Measurements from ENCODE around the gene CLOCK.

DNA sequence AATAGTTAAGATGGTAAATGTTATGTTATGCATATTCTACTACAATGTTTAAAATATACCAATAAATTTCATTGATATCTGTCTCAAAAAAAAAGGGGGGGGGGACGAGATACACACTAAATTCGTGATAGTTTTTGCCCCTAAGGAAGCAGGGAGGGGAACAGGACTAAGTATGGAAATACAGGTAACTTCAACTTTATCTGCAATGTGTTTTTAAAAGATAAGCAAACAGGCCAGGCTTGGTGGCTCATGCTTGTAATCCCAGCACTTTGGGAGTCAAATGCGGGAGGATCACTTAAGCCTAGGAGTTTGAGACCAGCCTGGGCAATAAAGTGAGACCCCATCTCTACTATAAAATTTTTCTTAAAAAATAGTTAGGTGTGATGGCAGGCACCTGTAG lies 13.4 kb upstream of the CLOCK start:
- TF ChIP-seq, protein P1, sequence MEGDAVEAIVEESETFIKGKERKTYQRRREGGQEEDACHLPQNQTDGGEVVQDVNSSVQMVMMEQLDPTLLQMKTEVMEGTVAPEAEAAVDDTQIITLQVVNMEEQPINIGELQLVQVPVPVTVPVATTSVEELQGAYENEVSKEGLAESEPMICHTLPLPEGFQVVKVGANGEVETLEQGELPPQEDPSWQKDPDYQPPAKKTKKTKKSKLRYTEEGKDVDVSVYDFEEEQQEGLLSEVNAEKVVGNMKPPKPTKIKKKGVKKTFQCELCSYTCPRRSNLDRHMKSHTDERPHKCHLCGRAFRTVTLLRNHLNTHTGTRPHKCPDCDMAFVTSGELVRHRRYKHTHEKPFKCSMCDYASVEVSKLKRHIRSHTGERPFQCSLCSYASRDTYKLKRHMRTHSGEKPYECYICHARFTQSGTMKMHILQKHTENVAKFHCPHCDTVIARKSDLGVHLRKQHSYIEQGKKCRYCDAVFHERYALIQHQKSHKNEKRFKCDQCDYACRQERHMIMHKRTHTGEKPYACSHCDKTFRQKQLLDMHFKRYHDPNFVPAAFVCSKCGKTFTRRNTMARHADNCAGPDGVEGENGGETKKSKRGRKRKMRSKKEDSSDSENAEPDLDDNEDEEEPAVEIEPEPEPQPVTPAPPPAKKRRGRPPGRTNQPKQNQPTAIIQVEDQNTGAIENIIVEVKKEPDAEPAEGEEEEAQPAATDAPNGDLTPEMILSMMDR (IDR thresholded peaks at IDR 0.05) = no peak
- TF ChIP-seq EP300 (IDR thresholded peaks at IDR 0.05; ENCODE audit: borderline replicate concordance in 1 of 2, low read depth in 1 of 2, low read length in 1 of 2) (no peak), ELF1 (IDR thresholded peaks at IDR 0.05) (no peak), TAF1 (IDR thresholded peaks at IDR 0.05; ENCODE audit: borderline replicate concordance, low read depth, low read length) (no peak), FOXM1 (IDR thresholded peaks at IDR 0.05; ENCODE audit: low read depth) (no peak), EZH2phosphoT487 (IDR thresholded peaks at IDR 0.05; ENCODE audit: borderline replicate concordance, low read depth) (no peak), GABPA (IDR thresholded peaks at IDR 0.05; ENCODE audit: low read depth) (no peak), CHD2 (IDR thresholded peaks at IDR 0.05; ENCODE audit: low read length, partially characterized antibody) (no peak), POLR2AphosphoS5 (IDR thresholded peaks at IDR 0.05; ENCODE audit: low read depth, low read length) (no peak)
- TF ChIP-seq, protein P2, sequence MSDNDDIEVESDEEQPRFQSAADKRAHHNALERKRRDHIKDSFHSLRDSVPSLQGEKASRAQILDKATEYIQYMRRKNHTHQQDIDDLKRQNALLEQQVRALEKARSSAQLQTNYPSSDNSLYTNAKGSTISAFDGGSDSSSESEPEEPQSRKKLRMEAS (IDR thresholded peaks at IDR 0.05; ENCODE audit: low read depth) = no peak
- TF ChIP-seq, protein P3, sequence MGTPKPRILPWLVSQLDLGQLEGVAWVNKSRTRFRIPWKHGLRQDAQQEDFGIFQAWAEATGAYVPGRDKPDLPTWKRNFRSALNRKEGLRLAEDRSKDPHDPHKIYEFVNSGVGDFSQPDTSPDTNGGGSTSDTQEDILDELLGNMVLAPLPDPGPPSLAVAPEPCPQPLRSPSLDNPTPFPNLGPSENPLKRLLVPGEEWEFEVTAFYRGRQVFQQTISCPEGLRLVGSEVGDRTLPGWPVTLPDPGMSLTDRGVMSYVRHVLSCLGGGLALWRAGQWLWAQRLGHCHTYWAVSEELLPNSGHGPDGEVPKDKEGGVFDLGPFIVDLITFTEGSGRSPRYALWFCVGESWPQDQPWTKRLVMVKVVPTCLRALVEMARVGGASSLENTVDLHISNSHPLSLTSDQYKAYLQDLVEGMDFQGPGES (IDR thresholded peaks at IDR 0.05; ENCODE audit: low read depth, low read length) = no peak
- TF ChIP-seq, protein P4, sequence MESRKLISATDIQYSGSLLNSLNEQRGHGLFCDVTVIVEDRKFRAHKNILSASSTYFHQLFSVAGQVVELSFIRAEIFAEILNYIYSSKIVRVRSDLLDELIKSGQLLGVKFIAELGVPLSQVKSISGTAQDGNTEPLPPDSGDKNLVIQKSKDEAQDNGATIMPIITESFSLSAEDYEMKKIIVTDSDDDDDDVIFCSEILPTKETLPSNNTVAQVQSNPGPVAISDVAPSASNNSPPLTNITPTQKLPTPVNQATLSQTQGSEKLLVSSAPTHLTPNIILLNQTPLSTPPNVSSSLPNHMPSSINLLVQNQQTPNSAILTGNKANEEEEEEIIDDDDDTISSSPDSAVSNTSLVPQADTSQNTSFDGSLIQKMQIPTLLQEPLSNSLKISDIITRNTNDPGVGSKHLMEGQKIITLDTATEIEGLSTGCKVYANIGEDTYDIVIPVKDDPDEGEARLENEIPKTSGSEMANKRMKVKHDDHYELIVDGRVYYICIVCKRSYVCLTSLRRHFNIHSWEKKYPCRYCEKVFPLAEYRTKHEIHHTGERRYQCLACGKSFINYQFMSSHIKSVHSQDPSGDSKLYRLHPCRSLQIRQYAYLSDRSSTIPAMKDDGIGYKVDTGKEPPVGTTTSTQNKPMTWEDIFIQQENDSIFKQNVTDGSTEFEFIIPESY (IDR thresholded peaks at IDR 0.05; ENCODE audit: borderline replicate concordance, low read depth) = no peak
